ENCODE data around the gene TGFA. TPM values are rescaled to one million over a fixed set of nuclear protein-coding genes. Genes with fewer than 3 reads are reported as not detected.

Gene TGFA
- total RNA-seq, 1 experiment from 2014 or later, result 1.7 TPM

DNA sequence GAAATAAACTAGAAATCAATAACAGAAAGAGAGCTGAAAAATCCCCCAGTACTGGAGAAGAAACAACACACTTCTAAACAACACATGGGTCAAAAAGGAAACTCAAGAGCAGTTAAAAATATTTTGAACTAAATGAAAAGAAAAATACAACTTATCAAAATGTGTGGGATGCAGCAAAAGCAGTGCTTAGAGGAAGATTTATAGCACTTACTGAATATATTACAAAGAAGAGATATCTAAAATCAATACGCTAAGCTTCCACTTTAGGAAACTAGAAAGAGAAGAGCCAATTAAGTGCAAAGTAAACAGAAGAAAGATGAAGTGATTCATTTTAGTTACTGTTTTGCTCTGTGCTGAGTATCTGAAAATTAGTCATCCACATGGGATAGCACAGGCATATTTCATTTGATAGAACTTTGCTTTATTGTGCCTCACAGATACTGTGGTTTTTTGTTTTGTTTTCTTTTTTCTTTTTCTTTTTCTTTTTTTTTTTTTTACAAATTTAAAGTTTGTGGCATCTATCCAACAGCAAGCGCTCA is 17.0 kb downstream of the TGFA start:
- H3K27ac ChIP-seq (ENCODE audit: low read length), result no peak overlapping the region
- no peaks in the 10 kb centered on the region; the same call in 1 of the 2 replicates for H3K4me1 ChIP-seq (ENCODE audit: control insufficient read depth, insufficient read depth, low read length)
- peaks cover 5% of the 10 kb centered on the region for H3K27me3 ChIP-seq (ENCODE audit: control insufficient read depth, insufficient read depth, low read length)
- intact Hi-C loops (cut with micrococcal nuclease; ENCODE audit: unreplicated experiment), result no loop called here
- ChIA-PET POLR2A (no interaction called here), CTCF (interaction anchor here (0.6 kb wide), 1 partner anchor 108 kb away, joined by 4 read pairs; no protein-coding TSS in a partner anchor)
- H3K4me3 ChIP-seq (ENCODE audit: low read depth in 2 of 2, low read length in 2 of 2), result no peak overlapping the region
- TF ChIP-seq POLR2AphosphoS5 (IDR thresholded peaks at IDR 0.05; ENCODE audit: low read depth, low read length) (no peak), TCF7L2 (IDR thresholded peaks at IDR 0.05; ENCODE audit: low read depth, low read length) (no peak), SIN3A (IDR thresholded peaks at IDR 0.05; ENCODE audit: borderline replicate concordance, insufficient read depth, low read depth, low read length) (no peak)
- TF ChIP-seq, protein P1, sequence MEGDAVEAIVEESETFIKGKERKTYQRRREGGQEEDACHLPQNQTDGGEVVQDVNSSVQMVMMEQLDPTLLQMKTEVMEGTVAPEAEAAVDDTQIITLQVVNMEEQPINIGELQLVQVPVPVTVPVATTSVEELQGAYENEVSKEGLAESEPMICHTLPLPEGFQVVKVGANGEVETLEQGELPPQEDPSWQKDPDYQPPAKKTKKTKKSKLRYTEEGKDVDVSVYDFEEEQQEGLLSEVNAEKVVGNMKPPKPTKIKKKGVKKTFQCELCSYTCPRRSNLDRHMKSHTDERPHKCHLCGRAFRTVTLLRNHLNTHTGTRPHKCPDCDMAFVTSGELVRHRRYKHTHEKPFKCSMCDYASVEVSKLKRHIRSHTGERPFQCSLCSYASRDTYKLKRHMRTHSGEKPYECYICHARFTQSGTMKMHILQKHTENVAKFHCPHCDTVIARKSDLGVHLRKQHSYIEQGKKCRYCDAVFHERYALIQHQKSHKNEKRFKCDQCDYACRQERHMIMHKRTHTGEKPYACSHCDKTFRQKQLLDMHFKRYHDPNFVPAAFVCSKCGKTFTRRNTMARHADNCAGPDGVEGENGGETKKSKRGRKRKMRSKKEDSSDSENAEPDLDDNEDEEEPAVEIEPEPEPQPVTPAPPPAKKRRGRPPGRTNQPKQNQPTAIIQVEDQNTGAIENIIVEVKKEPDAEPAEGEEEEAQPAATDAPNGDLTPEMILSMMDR (IDR thresholded peaks at IDR 0.05), result no peak
- TF ChIP-seq, protein P2, sequence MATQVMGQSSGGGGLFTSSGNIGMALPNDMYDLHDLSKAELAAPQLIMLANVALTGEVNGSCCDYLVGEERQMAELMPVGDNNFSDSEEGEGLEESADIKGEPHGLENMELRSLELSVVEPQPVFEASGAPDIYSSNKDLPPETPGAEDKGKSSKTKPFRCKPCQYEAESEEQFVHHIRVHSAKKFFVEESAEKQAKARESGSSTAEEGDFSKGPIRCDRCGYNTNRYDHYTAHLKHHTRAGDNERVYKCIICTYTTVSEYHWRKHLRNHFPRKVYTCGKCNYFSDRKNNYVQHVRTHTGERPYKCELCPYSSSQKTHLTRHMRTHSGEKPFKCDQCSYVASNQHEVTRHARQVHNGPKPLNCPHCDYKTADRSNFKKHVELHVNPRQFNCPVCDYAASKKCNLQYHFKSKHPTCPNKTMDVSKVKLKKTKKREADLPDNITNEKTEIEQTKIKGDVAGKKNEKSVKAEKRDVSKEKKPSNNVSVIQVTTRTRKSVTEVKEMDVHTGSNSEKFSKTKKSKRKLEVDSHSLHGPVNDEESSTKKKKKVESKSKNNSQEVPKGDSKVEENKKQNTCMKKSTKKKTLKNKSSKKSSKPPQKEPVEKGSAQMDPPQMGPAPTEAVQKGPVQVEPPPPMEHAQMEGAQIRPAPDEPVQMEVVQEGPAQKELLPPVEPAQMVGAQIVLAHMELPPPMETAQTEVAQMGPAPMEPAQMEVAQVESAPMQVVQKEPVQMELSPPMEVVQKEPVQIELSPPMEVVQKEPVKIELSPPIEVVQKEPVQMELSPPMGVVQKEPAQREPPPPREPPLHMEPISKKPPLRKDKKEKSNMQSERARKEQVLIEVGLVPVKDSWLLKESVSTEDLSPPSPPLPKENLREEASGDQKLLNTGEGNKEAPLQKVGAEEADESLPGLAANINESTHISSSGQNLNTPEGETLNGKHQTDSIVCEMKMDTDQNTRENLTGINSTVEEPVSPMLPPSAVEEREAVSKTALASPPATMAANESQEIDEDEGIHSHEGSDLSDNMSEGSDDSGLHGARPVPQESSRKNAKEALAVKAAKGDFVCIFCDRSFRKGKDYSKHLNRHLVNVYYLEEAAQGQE (IDR thresholded peaks at IDR 0.05; ENCODE audit: insufficient read depth in 1 of 2, low read depth in 2 of 2, low read length in 1 of 2), result no peak
- BruUV-seq (replicated peaks), result no TSS peak
- H3K9me3 ChIP-seq (ENCODE audit: control insufficient read depth, insufficient read depth, low read depth, low read length), result 0 out of 2 replicates have a peak, but pooled peaks cover 5% of the 10 kb centered on the region
- no peak for ATAC-seq
- no peaks in the 10 kb centered on the region for H3K36me3 ChIP-seq (ENCODE audit: control insufficient read depth, insufficient read depth, low read length)
- in situ Hi-C loops (cut with HindIII; ENCODE audit: low pct_unique_long_range_greater_than_20kb, low sequenced_read_pairs), result no loop called here
- no peak for DNase-seq (ENCODE audit: low read depth, low spot score)

DNA sequence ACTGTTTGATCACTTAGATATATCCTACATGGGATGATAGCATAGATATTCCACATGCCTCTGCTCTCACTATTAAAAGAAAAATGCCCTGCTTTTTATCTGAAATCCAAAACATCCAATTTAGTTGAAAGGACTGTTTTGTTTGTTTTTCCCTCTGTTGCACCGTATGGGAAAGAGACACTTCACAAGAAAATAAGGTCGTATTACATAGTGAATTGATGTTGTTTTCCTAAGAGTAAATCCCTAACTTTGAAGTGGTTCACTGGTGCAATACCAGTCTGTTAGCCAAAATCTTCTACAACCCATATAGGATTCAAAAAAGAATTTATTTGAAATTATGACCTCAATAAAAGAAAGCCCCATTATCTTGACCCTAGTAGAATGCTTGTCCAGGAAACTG is 18.1 kb downstream of the TGFA start:
- TF ChIP-seq, protein P1 (IDR thresholded peaks at IDR 0.05), result no peak
- TF ChIP-seq SIN3A (IDR thresholded peaks at IDR 0.05; ENCODE audit: borderline replicate concordance, insufficient read depth, low read depth, low read length), result no peak
- TF ChIP-seq POLR2AphosphoS5 (IDR thresholded peaks at IDR 0.05; ENCODE audit: low read depth, low read length), result no peak
- ATAC-seq, result no peak
- POLR2A ChIA-PET, result no interaction called here
- CTCF ChIA-PET, result no interaction called here
- intact Hi-C loops (cut with micrococcal nuclease; ENCODE audit: unreplicated experiment) (no loop called here), in situ Hi-C loops (cut with HindIII; ENCODE audit: low pct_unique_long_range_greater_than_20kb, low sequenced_read_pairs) (no loop called here)
- no peak overlapping the region for H3K4me3 ChIP-seq (ENCODE audit: low read depth in 2 of 2, low read length in 2 of 2)
- 0 out of 2 replicates have a peak, but pooled peaks cover 5% of the 10 kb centered on the region for H3K9me3 ChIP-seq (ENCODE audit: control insufficient read depth, insufficient read depth, low read depth, low read length)
- DNase-seq (ENCODE audit: low read depth, low spot score), result no peak
- no peaks in the 10 kb centered on the region for H3K36me3 ChIP-seq (ENCODE audit: control insufficient read depth, insufficient read depth, low read length)
- peaks cover 5% of the 10 kb centered on the region for H3K27me3 ChIP-seq (ENCODE audit: control insufficient read depth, insufficient read depth, low read length)
- H3K27ac ChIP-seq (ENCODE audit: low read length), result no peak overlapping the region
- H3K4me1 ChIP-seq (ENCODE audit: control insufficient read depth, insufficient read depth, low read length), result no peaks in the 10 kb centered on the region
- BruUV-seq (replicated peaks), result no TSS peak
